Measurements from ENCODE around the gene HAGH.

The HAGH gene

DNA sequence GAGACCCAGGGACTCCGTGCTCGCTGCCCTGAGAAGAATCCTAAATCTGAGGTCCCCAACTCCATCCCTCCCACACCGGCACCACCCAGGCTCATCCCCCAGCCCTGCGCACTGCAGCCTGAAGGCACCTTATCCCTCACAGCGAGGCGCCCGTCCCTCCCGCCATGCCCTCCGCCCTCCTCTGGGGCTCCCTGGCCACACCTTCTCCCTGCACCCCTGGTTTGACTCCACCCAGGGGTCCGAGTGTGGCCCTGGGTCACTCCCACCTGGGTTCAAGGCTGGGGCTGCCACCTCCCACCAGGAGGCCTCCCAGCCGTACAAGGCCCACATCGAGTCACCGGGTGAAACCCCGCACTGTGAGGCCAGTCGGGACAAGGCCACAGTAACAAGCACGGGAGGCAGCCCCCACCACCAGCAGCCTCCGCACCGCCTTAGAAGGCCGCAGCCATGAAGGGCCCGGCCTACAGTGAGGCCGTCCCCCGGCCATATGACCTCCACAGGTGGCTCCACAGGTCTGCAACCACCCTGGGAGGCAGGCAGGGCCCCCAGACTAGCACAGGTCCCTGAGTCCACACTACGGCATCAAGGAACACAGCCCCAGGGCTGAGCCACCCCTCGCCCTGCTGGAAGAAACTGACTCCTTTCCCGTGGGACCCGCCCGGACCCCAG is 8.3 kb downstream of the HAGH start:
- no peak overlapping the region for H3K4me3 ChIP-seq (ENCODE audit: low read depth, low read length)
- TF ChIP-seq, protein P1, sequence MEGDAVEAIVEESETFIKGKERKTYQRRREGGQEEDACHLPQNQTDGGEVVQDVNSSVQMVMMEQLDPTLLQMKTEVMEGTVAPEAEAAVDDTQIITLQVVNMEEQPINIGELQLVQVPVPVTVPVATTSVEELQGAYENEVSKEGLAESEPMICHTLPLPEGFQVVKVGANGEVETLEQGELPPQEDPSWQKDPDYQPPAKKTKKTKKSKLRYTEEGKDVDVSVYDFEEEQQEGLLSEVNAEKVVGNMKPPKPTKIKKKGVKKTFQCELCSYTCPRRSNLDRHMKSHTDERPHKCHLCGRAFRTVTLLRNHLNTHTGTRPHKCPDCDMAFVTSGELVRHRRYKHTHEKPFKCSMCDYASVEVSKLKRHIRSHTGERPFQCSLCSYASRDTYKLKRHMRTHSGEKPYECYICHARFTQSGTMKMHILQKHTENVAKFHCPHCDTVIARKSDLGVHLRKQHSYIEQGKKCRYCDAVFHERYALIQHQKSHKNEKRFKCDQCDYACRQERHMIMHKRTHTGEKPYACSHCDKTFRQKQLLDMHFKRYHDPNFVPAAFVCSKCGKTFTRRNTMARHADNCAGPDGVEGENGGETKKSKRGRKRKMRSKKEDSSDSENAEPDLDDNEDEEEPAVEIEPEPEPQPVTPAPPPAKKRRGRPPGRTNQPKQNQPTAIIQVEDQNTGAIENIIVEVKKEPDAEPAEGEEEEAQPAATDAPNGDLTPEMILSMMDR (IDR thresholded peaks at IDR 0.05; ENCODE audit: borderline replicate concordance, insufficient read depth, low read depth, low read length): no peak

DNA sequence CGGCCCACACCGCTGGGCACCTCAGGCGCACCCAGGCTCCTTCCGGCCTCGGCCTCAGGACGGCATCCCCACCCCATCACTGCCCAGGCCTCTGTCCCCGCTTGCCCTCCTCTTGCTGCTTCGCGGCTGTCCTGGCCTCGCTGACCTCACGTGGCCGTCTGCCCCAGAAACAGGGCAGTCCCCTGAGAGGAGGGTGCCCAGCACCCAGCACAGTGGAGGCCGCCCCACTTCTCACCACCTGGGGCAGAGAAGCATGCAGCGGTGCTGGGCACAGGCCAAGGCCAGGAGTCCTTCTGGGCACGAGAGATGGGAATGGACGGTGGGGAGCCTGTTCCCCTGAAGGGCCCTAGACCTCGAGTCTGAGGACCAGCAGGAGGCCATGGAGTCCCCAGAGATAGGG is 8.9 kb downstream of the HAGH start:
- H3K4me3 ChIP-seq (ENCODE audit: low read depth, low read length): no peak overlapping the region
- TF ChIP-seq, protein P1 (IDR thresholded peaks at IDR 0.05; ENCODE audit: borderline replicate concordance, insufficient read depth, low read depth, low read length): no peak

DNA sequence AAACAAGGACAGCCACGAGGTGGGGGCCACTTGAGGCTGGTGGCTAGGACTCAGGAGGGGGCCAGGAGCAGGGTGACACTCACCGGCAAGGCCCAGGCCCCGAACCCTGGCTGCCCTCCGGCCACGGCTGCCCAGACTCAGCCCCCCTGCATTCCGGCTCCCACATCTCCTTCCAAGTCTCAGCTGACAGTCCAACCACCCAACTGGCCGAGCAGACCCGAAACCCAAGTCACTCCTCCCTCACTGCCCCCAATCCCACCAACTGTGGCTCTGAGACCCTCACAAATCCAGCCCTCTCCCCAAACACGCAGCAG is 9.4 kb downstream of the HAGH start:
- TF ChIP-seq, protein P1 (IDR thresholded peaks at IDR 0.05; ENCODE audit: borderline replicate concordance, insufficient read depth, low read depth, low read length): no peak
- H3K4me3 ChIP-seq (ENCODE audit: low read depth, low read length): no peak overlapping the region

DNA sequence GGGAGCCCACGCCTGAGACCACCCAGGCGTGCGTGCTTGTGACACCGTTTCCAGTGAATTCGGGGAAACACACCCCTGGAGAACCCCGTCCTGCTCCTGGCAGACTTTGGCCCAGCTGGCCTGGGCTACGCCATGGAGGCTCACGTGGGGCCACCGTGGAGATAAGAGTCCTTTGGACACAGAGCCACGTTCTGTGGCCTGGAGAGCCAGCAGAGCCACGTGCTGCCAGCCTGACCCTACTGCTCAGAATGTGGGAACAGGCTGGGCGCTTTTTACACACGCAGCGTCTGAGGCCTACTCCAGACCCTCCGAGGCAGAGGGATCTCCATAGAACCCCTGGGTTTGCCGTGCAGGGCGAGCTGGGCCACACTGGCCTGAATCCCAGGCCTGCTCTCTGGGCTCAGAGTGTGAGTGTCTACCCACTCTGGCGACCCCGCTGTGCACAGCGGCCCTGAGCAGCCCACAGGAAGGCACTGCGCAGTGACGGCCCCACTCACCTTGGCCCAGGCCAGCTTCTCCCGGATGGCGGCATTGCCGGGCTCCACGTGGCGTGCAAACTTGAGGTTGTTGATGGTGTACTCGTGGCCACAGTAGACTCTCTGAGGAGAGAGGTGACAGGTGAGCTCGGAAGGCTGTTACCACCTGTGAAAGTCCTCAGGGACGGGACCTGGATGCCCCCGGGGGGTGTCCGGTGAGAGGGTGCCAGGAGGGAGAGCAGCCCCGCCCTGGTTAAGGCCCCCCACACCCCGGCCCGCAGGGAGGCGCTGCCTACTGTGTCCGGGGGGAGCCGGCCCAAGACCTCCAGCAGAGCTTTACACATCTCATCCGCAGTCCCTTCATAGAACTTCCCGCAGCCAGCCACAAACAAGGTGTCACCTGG is 10.0 kb downstream of the HAGH start:
- H3K4me3 ChIP-seq (ENCODE audit: low read depth, low read length): no peak overlapping the region
- TF ChIP-seq, protein P1 (IDR thresholded peaks at IDR 0.05; ENCODE audit: borderline replicate concordance, insufficient read depth, low read depth, low read length): no peak

DNA sequence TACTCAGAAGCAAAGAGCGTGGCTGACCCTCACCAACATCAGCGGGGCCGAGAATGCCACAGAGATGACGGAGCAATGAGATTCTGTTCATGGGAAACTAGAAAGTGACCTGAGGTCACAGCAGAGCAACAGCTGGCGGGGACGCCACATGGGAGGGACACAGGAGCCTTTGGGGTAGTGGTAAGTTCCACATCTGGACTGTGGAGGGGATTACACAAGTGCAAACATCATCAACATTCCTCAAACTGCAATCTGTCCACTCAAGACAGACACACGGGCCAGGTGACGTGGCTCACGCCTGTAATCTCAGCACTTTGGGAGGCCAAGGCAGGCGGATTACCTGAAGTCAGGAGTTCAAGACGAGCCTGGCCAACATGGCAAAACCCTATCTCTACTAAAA is 11.2 kb downstream of the HAGH start:
- TF ChIP-seq, protein P1 (IDR thresholded peaks at IDR 0.05; ENCODE audit: borderline replicate concordance, insufficient read depth, low read depth, low read length): no peak
- H3K4me3 ChIP-seq (ENCODE audit: low read depth, low read length): no peak overlapping the region

DNA sequence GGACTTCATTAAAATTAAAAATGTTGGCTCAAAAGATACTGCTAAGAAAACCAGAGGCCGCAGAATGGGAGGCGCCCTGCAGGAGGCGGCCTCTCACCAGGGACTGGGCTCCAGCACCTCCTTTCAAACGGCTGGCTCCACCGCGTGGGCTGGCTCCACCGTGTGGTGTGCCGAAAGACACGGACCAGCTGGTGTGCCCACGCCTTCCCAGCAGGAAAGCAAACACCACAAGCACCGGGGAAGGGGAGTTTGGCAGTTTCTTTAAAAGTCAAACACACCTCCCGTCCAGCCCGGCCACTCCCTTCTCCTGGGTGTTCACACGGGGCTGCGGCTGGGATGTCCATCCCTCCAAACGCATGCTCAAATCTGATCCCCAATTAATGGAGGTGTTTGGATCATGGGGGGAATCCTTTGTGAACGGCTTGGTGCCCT is 13.9 kb downstream of the HAGH start:
- H3K4me3 ChIP-seq (ENCODE audit: low read depth, low read length): no peak overlapping the region
- TF ChIP-seq, protein P1 (IDR thresholded peaks at IDR 0.05; ENCODE audit: borderline replicate concordance, insufficient read depth, low read depth, low read length): peak; percentile 29; the same call in 1 of the 2 replicates

DNA sequence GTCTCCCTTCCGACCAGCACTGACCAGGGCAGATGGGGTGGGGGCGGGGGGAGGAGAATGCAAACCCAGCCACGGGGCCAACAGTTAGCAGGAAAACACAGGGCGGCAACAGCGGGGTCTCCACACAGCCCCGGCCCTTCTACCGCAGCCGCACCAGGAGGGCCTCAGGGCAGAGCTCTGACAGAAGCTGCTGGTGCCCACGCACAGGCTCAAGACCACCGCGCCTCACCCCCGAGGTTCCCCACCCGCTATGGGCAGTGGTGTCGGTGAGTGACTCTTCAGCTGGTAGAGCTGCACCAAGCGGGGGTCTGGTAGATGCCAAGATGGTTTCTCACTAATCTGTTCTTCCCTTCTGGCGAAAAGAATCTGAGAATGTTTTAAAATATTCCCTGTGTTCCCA is 16.1 kb downstream of the HAGH start:
- no peak overlapping the region for H3K4me3 ChIP-seq (ENCODE audit: low read depth, low read length)
- TF ChIP-seq, protein P1 (IDR thresholded peaks at IDR 0.05; ENCODE audit: borderline replicate concordance, insufficient read depth, low read depth, low read length): no peak

Data from GM12875 (cell line).